Right atrium auricular region (tissue), 2 donors: ENCODE measurements around the gene ONECUT3. TPM values are rescaled to one million over a fixed set of nuclear protein-coding genes. Genes with fewer than 3 reads are reported as not detected.
"Not testable (repeated sequence)": the region's sequence is repeated elsewhere in the genome, so short reads cannot be mapped to it uniquely, and the experiment has no call there.

Experiments used
- DNase-seq: peaks from one replicate; pipeline ENCODE4 v3.0.0-alpha.2; 2019; ENCODE audit warnings: low spot score
- H3K27ac ChIP-seq, 2 donors: fragments of 200-600 bp; sonication (generic); 1 replicate in 1 of 2; 2 replicates in 1 of 2; pipeline ENCODE4 v1.5.1; 2016 to 2019
- H3K27me3 ChIP-seq, 2 donors: fragments of 200-600 bp; sonication (generic); one replicate each; pipeline versions ENCODE4 v1.5.1 to v1.6.0; 2017 to 2019
- H3K36me3 ChIP-seq: fragments of 200-600 bp; sonication (generic); one replicate; pipeline ENCODE4 v1.5.1; 2016
- H3K4me1 ChIP-seq, 2 donors: fragments of 200-600 bp; sonication (generic); one replicate each; pipeline versions ENCODE4 v1.5.1 to v1.6.0; 2017 to 2019
- H3K4me3 ChIP-seq, 2 donors: fragments of 200-600 bp; sonication (generic); 1 replicate in 1 of 2; 2 replicates in 1 of 2; pipeline ENCODE4 v1.5.1; 2017 to 2019; ENCODE audit warnings: mild to moderate bottlenecking in 1 of 2, moderate library complexity in 1 of 2
- H3K9me3 ChIP-seq, 2 donors: fragments of 200-600 bp; sonication (generic); one replicate each; pipeline ENCODE4 v1.5.1; 2019
- CTCF ChIP-seq, 2 donors: fragments of 200-600 bp; sonication (generic); IDR thresholded peaks; one replicate each; pipeline ENCODE4 v1.5.1; 2019; ENCODE audit warnings: antibody characterized with exemption in 2 of 2
- total RNA-seq, 2 donors: library from RNA; depleted of rRNA; stranded (reverse); fragments of >200 nt; gene quantifications; one replicate each; pipeline ENCODE4 v1.1.0, GENCODE V29; 2016

Gene ONECUT3
- total RNA-seq, 2 donors from 2014 or later: not detected

GRCh38 chr19:1789261-1790041, 36.1 kb downstream of the ONECUT3 start:
- no peak for DNase-seq
- Histone ChIP-seq H3K9me3 (no peaks in the 10 kb centered on the region), H3K4me3 (peak overlapping the region in 1 of 2 donors; percentile 33), H3K36me3 (no peaks in the 10 kb centered on the region), H3K27ac (no peak overlapping the region), H3K27me3 (peaks cover 5 to 9% of the 10 kb centered on the region in 2 donors), H3K4me1 (peaks cover 0 to 13% of the 10 kb centered on the region in 2 donors)
- TF ChIP-seq CTCF (IDR thresholded peaks at IDR 0.05): no peak

GRCh38 chr19:1790054-1790792, 36.9 kb downstream of the ONECUT3 start:
- TF ChIP-seq CTCF (IDR thresholded peaks at IDR 0.05): no peak
- H3K36me3 ChIP-seq: no peaks in the 10 kb centered on the region
- H3K4me1 ChIP-seq: peaks cover 0 to 13% of the 10 kb centered on the region in 2 donors
- H3K4me3 ChIP-seq: peak overlapping the region in 1 of 2 donors; percentile 33
- peaks cover 5 to 9% of the 10 kb centered on the region in 2 donors for H3K27me3 ChIP-seq
- DNase-seq: no peak
- no peak overlapping the region for H3K27ac ChIP-seq
- no peaks in the 10 kb centered on the region for H3K9me3 ChIP-seq

- no peak for TF ChIP-seq CTCF (IDR thresholded peaks at IDR 0.05)
- no peaks in the 10 kb centered on the region for H3K9me3 ChIP-seq
Measured at GRCh38 chr19:1791879-1792278, 38.6 kb downstream of the ONECUT3 start.

GRCh38 chr19:1794424-1795172, 41.3 kb downstream of the ONECUT3 start:
- no peaks in the 10 kb centered on the region for H3K36me3 ChIP-seq
- DNase-seq: no peak
- no peaks in the 10 kb centered on the region for H3K27me3 ChIP-seq
- no peak overlapping the region for H3K27ac ChIP-seq
- no peak for TF ChIP-seq CTCF (IDR thresholded peaks at IDR 0.05)
- peaks cover 0 to 10% of the 10 kb centered on the region in 2 donors for H3K4me1 ChIP-seq
- H3K4me3 ChIP-seq: no peak overlapping the region
- H3K9me3 ChIP-seq: no peaks in the 10 kb centered on the region

More at GRCh38 chr19:1791879-1792278, 38.6 kb downstream of the ONECUT3 start:
- DNase-seq: no peak
- H3K4me3 ChIP-seq: no peak overlapping the region
- no peak overlapping the region for H3K27ac ChIP-seq
- peaks cover 0 to 20% of the 10 kb centered on the region in 2 donors for H3K4me1 ChIP-seq
- peaks cover 5 to 9% of the 10 kb centered on the region in 2 donors for H3K27me3 ChIP-seq
- H3K36me3 ChIP-seq: no peaks in the 10 kb centered on the region

- Histone ChIP-seq H3K27ac (no peak overlapping the region), H3K36me3 (no peaks in the 10 kb centered on the region), H3K27me3 (no peaks in the 10 kb centered on the region), H3K9me3 (no peaks in the 10 kb centered on the region), H3K4me3 (no peak overlapping the region), H3K4me1 (peaks cover 0 to 7% of the 10 kb centered on the region in 2 donors)
- DNase-seq: no peak
- no peak for TF ChIP-seq CTCF (IDR thresholded peaks at IDR 0.05)
Measured at GRCh38 chr19:1796395-1797142, 43.3 kb downstream of the ONECUT3 start.

- H3K36me3 ChIP-seq, DNase-seq, H3K27ac ChIP-seq, H3K4me3 ChIP-seq, H3K27me3 ChIP-seq, H3K9me3 ChIP-seq, H3K4me1 ChIP-seq: not testable (repeated sequence)
Measured at GRCh38 chr19:1797313-1797712, 44.0 kb downstream of the ONECUT3 start.
